NCI-H226 (cell line): ENCODE measurements around the gene ENO4.

Source experiments
- DNase-seq: peaks from one replicate; pipeline ENCODE4 v3.0.0-alpha.2; 2015

Gene ENO4

GRCh38 chr10:116849248-116850057, at the start of gene ENO4:
ENO4 (plus strand) TSS chr10:116849499; CDS start chr10:116849567, 68 bp downstream.
- DNase-seq, result peak; percentile 14

GRCh38 chr10:116800286-116800929, 48.9 kb upstream of the ENO4 start:
- no peak for DNase-seq

GRCh38 chr10:116801658-116802057, 47.6 kb upstream of the ENO4 start:
- DNase-seq, result no peak

- no peak for DNase-seq
These were observed 46.8 kb upstream of the ENO4 start for GRCh38 chr10:116802474-116802873.

- DNase-seq, result no peak
These were observed 46.4 kb upstream of the ENO4 start for GRCh38 chr10:116802876-116803275.

- DNase-seq, result no peak
These were observed 45.6 kb upstream of the ENO4 start for GRCh38 chr10:116803451-116804249.

- DNase-seq, result no peak
These were observed 40.6 kb upstream of the ENO4 start for GRCh38 chr10:116808706-116809105.

- no peak for DNase-seq
These were observed 39.7 kb upstream of the ENO4 start for GRCh38 chr10:116809483-116810119.

- no peak for DNase-seq
These were observed 39.2 kb upstream of the ENO4 start for GRCh38 chr10:116810120-116810500.

GRCh38 chr10:116810895-116811294, 38.4 kb upstream of the ENO4 start:
- DNase-seq, result no peak

- DNase-seq, result no peak
These were observed 37.6 kb upstream of the ENO4 start for GRCh38 chr10:116811691-116812090.

GRCh38 chr10:116815641-116816415, 33.5 kb upstream of the ENO4 start:
- no peak for DNase-seq

- no peak for DNase-seq
These were observed 32.1 kb upstream of the ENO4 start for GRCh38 chr10:116817178-116817577.

GRCh38 chr10:116817780-116818343, 31.4 kb upstream of the ENO4 start:
- no peak for DNase-seq

- DNase-seq, result no peak
These were observed 29.2 kb upstream of the ENO4 start for GRCh38 chr10:116819999-116820677.

GRCh38 chr10:116825901-116826300, 23.4 kb upstream of the ENO4 start:
- DNase-seq, result no peak

- no peak for DNase-seq
These were observed 22.5 kb upstream of the ENO4 start for GRCh38 chr10:116826803-116827202.

- DNase-seq, result no peak
These were observed 22.1 kb upstream of the ENO4 start for GRCh38 chr10:116827214-116827671.

- DNase-seq, result no peak
These were observed 21.2 kb upstream of the ENO4 start for GRCh38 chr10:116828116-116828515.

- DNase-seq, result no peak
These were observed 19.6 kb upstream of the ENO4 start for GRCh38 chr10:116829711-116830110.

GRCh38 chr10:116831086-116831485, 18.2 kb upstream of the ENO4 start:
- DNase-seq, result no peak
